Lower lobe of right lung (tissue), 2 donors: ENCODE measurements around the gene TRMU. TPM values are rescaled to one million over a fixed set of nuclear protein-coding genes. Genes with fewer than 3 reads are reported as not detected.

ENCODE experiments used
- ATAC-seq, 2 donors: fragments of 200-7000 bp; cut with Tn5 transposase; one replicate each; pipeline ENCODE4 v1.9.1; 2020 to 2022; ENCODE audit warnings: mild to moderate bottlenecking in 2 of 2, moderate library complexity in 2 of 2
- DNase-seq: peaks from one replicate; pipeline ENCODE4 v3.0.0-alpha.2; 2020
- H3K27ac ChIP-seq: fragments of 200-600 bp; one replicate; pipeline ENCODE4 v1.8.0; 2022
- H3K27me3 ChIP-seq: fragments of 200-600 bp; one replicate; pipeline ENCODE4 v1.8.0; 2022; ENCODE audit warnings: low read depth
- H3K36me3 ChIP-seq: fragments of 200-600 bp; one replicate; pipeline ENCODE4 v1.8.0; 2022; ENCODE audit warnings: mild to moderate bottlenecking
- H3K4me1 ChIP-seq: fragments of 200-600 bp; one replicate; pipeline ENCODE4 v1.8.0; 2022
- H3K4me3 ChIP-seq: fragments of 200-600 bp; one replicate; pipeline ENCODE4 v1.8.0; 2022; ENCODE audit warnings: mild to moderate bottlenecking
- H3K9me3 ChIP-seq: fragments of 200-600 bp; one replicate; pipeline ENCODE4 v1.8.0; 2022
- CTCF ChIP-seq: fragments of 200-600 bp; IDR thresholded peaks from one replicate; pipeline ENCODE4 v1.8.0; 2022; ENCODE audit warnings: antibody characterized with exemption, mild to moderate bottlenecking
- intact Hi-C: fragments of 100-400 bp; cut with DNase I; formaldehyde crosslinking; loops from one replicate; pipeline ENCODE4 v1.11.0; 2022
- total RNA-seq: library from RNA; stranded (reverse); fragmentation: NEBNext Ultra II Directional; extraction: Animal tissue kit (Norgen Biotek cat#: 25700); gene quantifications from one replicate; pipeline ENCODE4 v1.2.1, GENCODE V29; 2021
- donor health status: DM: no; HTN: yes; CAD: no; lungs with severe emphysema.

Gene TRMU
- total RNA-seq, 1 donor from 2014 or later, result 33.5 TPM

- no peaks in the 10 kb centered on the region for H3K27me3 ChIP-seq
- H3K4me1 ChIP-seq, result peaks cover 19% of the 10 kb centered on the region
- TF ChIP-seq CTCF, result no peak
- peak; percentile 36 for DNase-seq
- ATAC-seq, result no peak
- intact Hi-C loops, result no loop called here
- H3K4me3 ChIP-seq, result no peak overlapping the region
- no peaks in the 10 kb centered on the region for H3K9me3 ChIP-seq
- peaks cover 81% of the 10 kb centered on the region for H3K36me3 ChIP-seq
- no peak overlapping the region for H3K27ac ChIP-seq
Observed at GRCh38 chr22:46340676-46341075, 5.2 kb downstream of the TRMU start.

- H3K27me3 ChIP-seq, result no peaks in the 10 kb centered on the region
- H3K9me3 ChIP-seq, result no peaks in the 10 kb centered on the region
- no peak overlapping the region for H3K27ac ChIP-seq
- H3K4me3 ChIP-seq, result no peak overlapping the region
- peak; percentile 77 to 90 for ATAC-seq
- intact Hi-C loops, result no loop called here
- peak; percentile 53 for DNase-seq
- H3K4me1 ChIP-seq, result no peaks in the 10 kb centered on the region
- TF ChIP-seq CTCF, result no peak
- peaks cover 100% of the 10 kb centered on the region for H3K36me3 ChIP-seq
Observed at GRCh38 chr22:46346680-46347405, 11.3 kb downstream of the TRMU start.

- peak; percentile 30 for DNase-seq
Observed at GRCh38 chr22:46347646-46348045, 12.1 kb downstream of the TRMU start.

GRCh38 chr22:46348099-46348695, 12.7 kb downstream of the TRMU start:
- no peak for TF ChIP-seq CTCF
- DNase-seq (peak; percentile 38), ATAC-seq (no peak)
- peaks cover 100% of the 10 kb centered on the region for H3K36me3 ChIP-seq
- intact Hi-C loops, result no loop called here
- H3K27ac ChIP-seq, result no peak overlapping the region
- H3K27me3 ChIP-seq, result no peaks in the 10 kb centered on the region
- peaks cover 6% of the 10 kb centered on the region for H3K4me1 ChIP-seq
- no peak overlapping the region for H3K4me3 ChIP-seq
- no peaks in the 10 kb centered on the region for H3K9me3 ChIP-seq

More at GRCh38 chr22:46347646-46348045, 12.1 kb downstream of the TRMU start:
- Histone ChIP-seq H3K36me3 (peaks cover 100% of the 10 kb centered on the region), H3K27me3 (no peaks in the 10 kb centered on the region), H3K27ac (no peak overlapping the region), H3K4me1 (peaks cover 4% of the 10 kb centered on the region), H3K9me3 (no peaks in the 10 kb centered on the region), H3K4me3 (no peak overlapping the region)
- no peak for TF ChIP-seq CTCF
- no peak for ATAC-seq
- intact Hi-C loops, result no loop called here

- H3K4me1 ChIP-seq, result peaks cover 6% of the 10 kb centered on the region
- DNase-seq (peak; percentile 21), ATAC-seq (no peak)
- no peak overlapping the region for H3K4me3 ChIP-seq
- intact Hi-C loops, result no loop called here
- peaks cover 100% of the 10 kb centered on the region for H3K36me3 ChIP-seq
- H3K9me3 ChIP-seq, result no peaks in the 10 kb centered on the region
- TF ChIP-seq CTCF, result no peak
- no peaks in the 10 kb centered on the region for H3K27me3 ChIP-seq
- H3K27ac ChIP-seq, result no peak overlapping the region
Observed at GRCh38 chr22:46349238-46349637, 13.7 kb downstream of the TRMU start.
